GM19240 (cell line): Measurements from ENCODE around the gene HS3ST6.
"Not testable (repeated sequence)": the region's sequence is repeated elsewhere in the genome, so short reads cannot be mapped to it uniquely, and the experiment has no call there.

Experiments
- DNase-seq: peaks from one replicate; pipeline ENCODE4 v3.0.0; 2011; ENCODE audit warnings: low spot score; ENCODE audit not compliant: insufficient read length

Gene HS3ST6

GRCh38 chr16:1877804-1878203 is 40.4 kb downstream of the HS3ST6 start:
- no peak for DNase-seq

GRCh38 chr16:1877089-1877488 is 41.1 kb downstream of the HS3ST6 start:
- no peak for DNase-seq

- peak; percentile 34 for DNase-seq
Measured at GRCh38 chr16:1876468-1876867, 41.7 kb downstream of the HS3ST6 start.

GRCh38 chr16:1876066-1876465 is 42.1 kb downstream of the HS3ST6 start:
- not testable (repeated sequence) for DNase-seq

- DNase-seq: no peak
Measured at GRCh38 chr16:1874854-1875253, 43.4 kb downstream of the HS3ST6 start.

GRCh38 chr16:1871974-1872635 is 46.1 kb downstream of the HS3ST6 start, which contains the start of gene MEIOB:
TSS of gene MEIOB (minus strand) at chr16:1872164. CDS start at chr16:1868175, 3,989 bp downstream.
- DNase-seq: no peak

- DNase-seq: no peak
Measured at GRCh38 chr16:1870365-1871082, 47.7 kb downstream of the HS3ST6 start.

- no peak for DNase-seq
Measured at GRCh38 chr16:1865902-1866690, 52.1 kb downstream of the HS3ST6 start.

GRCh38 chr16:1863681-1864460 is 54.3 kb downstream of the HS3ST6 start:
- DNase-seq: no peak

GRCh38 chr16:1862394-1862793 is 55.8 kb downstream of the HS3ST6 start:
- no peak for DNase-seq

GRCh38 chr16:1861730-1862129 is 56.5 kb downstream of the HS3ST6 start:
- DNase-seq: no peak
